ENCODE measurements around the gene KRT10.
A peak's percentile ranks its signal among the peaks of the same experiment; 100 is the strongest.

KRT10 gene

GRCh38 chr17:40848583-40849235, 26.3 kb upstream of the KRT10 start:
- DNase-seq (ENCODE audit: low read depth) = no peak
- no peak overlapping the region for H3K4me3 ChIP-seq (ENCODE audit: low read depth, low read length)
- TF ChIP-seq CTCF (conservative IDR thresholded peaks at IDR 0.05; ENCODE audit: low read depth, low read length) = no peak

- H3K4me3 ChIP-seq (ENCODE audit: low read depth, low read length) = no peak overlapping the region
- TF ChIP-seq CTCF (conservative IDR thresholded peaks at IDR 0.05; ENCODE audit: low read depth, low read length) = no peak
- DNase-seq (ENCODE audit: low read depth) = no peak
Observed at GRCh38 chr17:40846515-40847144, 24.2 kb upstream of the KRT10 start.

- H3K4me3 ChIP-seq (ENCODE audit: low read depth, low read length) = no peak overlapping the region
- TF ChIP-seq CTCF (conservative IDR thresholded peaks at IDR 0.05; ENCODE audit: low read depth, low read length) = no peak
- no peak for DNase-seq (ENCODE audit: low read depth)
Observed at GRCh38 chr17:40844671-40845107, 22.3 kb upstream of the KRT10 start.

- TF ChIP-seq CTCF (conservative IDR thresholded peaks at IDR 0.05; ENCODE audit: low read depth, low read length) = no peak
- no peak for DNase-seq (ENCODE audit: low read depth)
- no peak overlapping the region for H3K4me3 ChIP-seq (ENCODE audit: low read depth, low read length)
Observed at GRCh38 chr17:40843242-40843641, 20.8 kb upstream of the KRT10 start.

- H3K4me3 ChIP-seq (ENCODE audit: low read depth, low read length) = no peak overlapping the region
- no peak for TF ChIP-seq CTCF (conservative IDR thresholded peaks at IDR 0.05; ENCODE audit: low read depth, low read length)
- peak; percentile 34 for DNase-seq (ENCODE audit: low read depth)
Observed at GRCh38 chr17:40841246-40841645, 18.8 kb upstream of the KRT10 start.

GRCh38 chr17:40839194-40839593, 16.8 kb upstream of the KRT10 start:
- H3K4me3 ChIP-seq (ENCODE audit: low read depth, low read length) = no peak overlapping the region
- TF ChIP-seq CTCF (conservative IDR thresholded peaks at IDR 0.05; ENCODE audit: low read depth, low read length) = no peak
- DNase-seq (ENCODE audit: low read depth) = no peak

- no peak for DNase-seq (ENCODE audit: low read depth)
- no peak for TF ChIP-seq CTCF (conservative IDR thresholded peaks at IDR 0.05; ENCODE audit: low read depth, low read length)
- no peak overlapping the region for H3K4me3 ChIP-seq (ENCODE audit: low read depth, low read length)
Observed at GRCh38 chr17:40836020-40836419, 13.6 kb upstream of the KRT10 start.

Data from choroid plexus epithelial cell (primary cell).